Measurements from ENCODE around the gene PLXNB1. TPM values are rescaled to one million over a fixed set of nuclear protein-coding genes. Genes with fewer than 3 reads are reported as not detected.

PLXNB1 gene
- total and polyA plus RNA-seq, 2 of the 13 experiments (the other 11 are each of a cell fraction or from before 2014, with no cell fraction given) = 86.0 to 143 TPM

DNA sequence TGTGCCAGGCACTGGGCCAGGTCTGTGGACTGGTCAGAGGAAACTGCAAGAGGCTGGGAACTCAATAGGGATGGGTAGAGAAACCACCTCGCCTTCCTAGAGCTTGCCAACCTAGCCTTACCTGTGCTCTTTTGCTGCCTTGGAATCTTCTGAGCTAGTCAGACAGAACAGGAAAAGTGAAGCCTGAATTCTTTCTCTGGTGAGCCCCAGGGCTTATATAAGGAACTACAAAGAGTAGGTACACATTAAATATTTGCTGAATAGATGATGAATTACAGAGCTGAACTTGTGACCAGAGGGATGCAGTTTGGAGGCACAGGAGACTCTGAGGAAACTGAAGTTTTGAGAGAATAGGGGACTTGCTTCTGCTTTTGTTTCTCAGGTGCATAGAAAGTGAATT, 73.5 kb downstream of the PLXNB1 start (continued):
- TF ChIP-seq, protein P1, sequence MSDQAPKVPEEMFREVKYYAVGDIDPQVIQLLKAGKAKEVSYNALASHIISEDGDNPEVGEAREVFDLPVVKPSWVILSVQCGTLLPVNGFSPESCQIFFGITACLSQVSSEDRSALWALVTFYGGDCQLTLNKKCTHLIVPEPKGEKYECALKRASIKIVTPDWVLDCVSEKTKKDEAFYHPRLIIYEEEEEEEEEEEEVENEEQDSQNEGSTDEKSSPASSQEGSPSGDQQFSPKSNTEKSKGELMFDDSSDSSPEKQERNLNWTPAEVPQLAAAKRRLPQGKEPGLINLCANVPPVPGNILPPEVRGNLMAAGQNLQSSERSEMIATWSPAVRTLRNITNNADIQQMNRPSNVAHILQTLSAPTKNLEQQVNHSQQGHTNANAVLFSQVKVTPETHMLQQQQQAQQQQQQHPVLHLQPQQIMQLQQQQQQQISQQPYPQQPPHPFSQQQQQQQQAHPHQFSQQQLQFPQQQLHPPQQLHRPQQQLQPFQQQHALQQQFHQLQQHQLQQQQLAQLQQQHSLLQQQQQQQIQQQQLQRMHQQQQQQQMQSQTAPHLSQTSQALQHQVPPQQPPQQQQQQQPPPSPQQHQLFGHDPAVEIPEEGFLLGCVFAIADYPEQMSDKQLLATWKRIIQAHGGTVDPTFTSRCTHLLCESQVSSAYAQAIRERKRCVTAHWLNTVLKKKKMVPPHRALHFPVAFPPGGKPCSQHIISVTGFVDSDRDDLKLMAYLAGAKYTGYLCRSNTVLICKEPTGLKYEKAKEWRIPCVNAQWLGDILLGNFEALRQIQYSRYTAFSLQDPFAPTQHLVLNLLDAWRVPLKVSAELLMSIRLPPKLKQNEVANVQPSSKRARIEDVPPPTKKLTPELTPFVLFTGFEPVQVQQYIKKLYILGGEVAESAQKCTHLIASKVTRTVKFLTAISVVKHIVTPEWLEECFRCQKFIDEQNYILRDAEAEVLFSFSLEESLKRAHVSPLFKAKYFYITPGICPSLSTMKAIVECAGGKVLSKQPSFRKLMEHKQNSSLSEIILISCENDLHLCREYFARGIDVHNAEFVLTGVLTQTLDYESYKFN (CRISPR knock-in tag; conservative IDR thresholded peaks at IDR 0.05) = 0 out of 2 replicates have a peak, but pooled peaks have one; percentile 17
- no peak for TF ChIP-seq MLLT10 (CRISPR knock-in tag; IDR thresholded peaks at IDR 0.05)
- TF ChIP-seq HMGA1 (CRISPR knock-in tag; conservative IDR thresholded peaks at IDR 0.05) = no peak
- TF ChIP-seq SOX5 (CRISPR knock-in tag; IDR thresholded peaks at IDR 0.05; ENCODE audit: borderline replicate concordance) = peak; percentile 30; the same call in 1 of the 2 replicates
- TF ChIP-seq NFYB (CRISPR knock-in tag; IDR thresholded peaks at IDR 0.05) = no peak
- TF ChIP-seq NFIB (CRISPR knock-in tag; IDR thresholded peaks at IDR 0.05; ENCODE audit: borderline replicate concordance) = no peak
- no peak for TF ChIP-seq IRX3 (CRISPR knock-in tag; IDR thresholded peaks at IDR 0.05; ENCODE audit: borderline replicate concordance, low read depth)
- no peak for TF ChIP-seq SNRNP70 (IDR thresholded peaks at IDR 0.05; ENCODE audit: low read depth, low read length)
- TF ChIP-seq, protein P2, sequence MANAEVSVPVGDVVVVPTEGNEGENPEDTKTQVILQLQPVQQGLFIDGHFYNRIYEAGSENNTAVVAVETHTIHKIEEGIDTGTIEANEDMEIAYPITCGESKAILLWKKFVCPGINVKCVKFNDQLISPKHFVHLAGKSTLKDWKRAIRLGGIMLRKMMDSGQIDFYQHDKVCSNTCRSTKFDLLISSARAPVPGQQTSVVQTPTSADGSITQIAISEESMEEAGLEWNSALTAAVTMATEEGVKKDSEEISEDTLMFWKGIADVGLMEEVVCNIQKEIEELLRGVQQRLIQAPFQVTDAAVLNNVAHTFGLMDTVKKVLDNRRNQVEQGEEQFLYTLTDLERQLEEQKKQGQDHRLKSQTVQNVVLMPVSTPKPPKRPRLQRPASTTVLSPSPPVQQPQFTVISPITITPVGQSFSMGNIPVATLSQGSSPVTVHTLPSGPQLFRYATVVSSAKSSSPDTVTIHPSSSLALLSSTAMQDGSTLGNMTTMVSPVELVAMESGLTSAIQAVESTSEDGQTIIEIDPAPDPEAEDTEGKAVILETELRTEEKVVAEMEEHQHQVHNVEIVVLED (CRISPR knock-in tag; IDR thresholded peaks at IDR 0.05; ENCODE audit: borderline replicate concordance) = no peak
- TF ChIP-seq ATRX (CRISPR knock-in tag; IDR thresholded peaks at IDR 0.05; ENCODE audit: borderline replicate concordance) = no peak
- TF ChIP-seq, protein P3, sequence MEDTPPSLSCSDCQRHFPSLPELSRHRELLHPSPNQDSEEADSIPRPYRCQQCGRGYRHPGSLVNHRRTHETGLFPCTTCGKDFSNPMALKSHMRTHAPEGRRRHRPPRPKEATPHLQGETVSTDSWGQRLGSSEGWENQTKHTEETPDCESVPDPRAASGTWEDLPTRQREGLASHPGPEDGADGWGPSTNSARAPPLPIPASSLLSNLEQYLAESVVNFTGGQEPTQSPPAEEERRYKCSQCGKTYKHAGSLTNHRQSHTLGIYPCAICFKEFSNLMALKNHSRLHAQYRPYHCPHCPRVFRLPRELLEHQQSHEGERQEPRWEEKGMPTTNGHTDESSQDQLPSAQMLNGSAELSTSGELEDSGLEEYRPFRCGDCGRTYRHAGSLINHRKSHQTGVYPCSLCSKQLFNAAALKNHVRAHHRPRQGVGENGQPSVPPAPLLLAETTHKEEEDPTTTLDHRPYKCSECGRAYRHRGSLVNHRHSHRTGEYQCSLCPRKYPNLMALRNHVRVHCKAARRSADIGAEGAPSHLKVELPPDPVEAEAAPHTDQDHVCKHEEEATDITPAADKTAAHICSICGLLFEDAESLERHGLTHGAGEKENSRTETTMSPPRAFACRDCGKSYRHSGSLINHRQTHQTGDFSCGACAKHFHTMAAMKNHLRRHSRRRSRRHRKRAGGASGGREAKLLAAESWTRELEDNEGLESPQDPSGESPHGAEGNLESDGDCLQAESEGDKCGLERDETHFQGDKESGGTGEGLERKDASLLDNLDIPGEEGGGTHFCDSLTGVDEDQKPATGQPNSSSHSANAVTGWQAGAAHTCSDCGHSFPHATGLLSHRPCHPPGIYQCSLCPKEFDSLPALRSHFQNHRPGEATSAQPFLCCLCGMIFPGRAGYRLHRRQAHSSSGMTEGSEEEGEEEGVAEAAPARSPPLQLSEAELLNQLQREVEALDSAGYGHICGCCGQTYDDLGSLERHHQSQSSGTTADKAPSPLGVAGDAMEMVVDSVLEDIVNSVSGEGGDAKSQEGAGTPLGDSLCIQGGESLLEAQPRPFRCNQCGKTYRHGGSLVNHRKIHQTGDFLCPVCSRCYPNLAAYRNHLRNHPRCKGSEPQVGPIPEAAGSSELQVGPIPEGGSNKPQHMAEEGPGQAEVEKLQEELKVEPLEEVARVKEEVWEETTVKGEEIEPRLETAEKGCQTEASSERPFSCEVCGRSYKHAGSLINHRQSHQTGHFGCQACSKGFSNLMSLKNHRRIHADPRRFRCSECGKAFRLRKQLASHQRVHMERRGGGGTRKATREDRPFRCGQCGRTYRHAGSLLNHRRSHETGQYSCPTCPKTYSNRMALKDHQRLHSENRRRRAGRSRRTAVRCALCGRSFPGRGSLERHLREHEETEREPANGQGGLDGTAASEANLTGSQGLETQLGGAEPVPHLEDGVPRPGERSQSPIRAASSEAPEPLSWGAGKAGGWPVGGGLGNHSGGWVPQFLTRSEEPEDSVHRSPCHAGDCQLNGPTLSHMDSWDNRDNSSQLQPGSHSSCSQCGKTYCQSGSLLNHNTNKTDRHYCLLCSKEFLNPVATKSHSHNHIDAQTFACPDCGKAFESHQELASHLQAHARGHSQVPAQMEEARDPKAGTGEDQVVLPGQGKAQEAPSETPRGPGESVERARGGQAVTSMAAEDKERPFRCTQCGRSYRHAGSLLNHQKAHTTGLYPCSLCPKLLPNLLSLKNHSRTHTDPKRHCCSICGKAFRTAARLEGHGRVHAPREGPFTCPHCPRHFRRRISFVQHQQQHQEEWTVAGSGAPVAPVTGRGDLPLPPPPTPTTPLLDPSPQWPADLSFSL (CRISPR knock-in tag; IDR thresholded peaks at IDR 0.05) = no peak
- TF ChIP-seq, protein P4, sequence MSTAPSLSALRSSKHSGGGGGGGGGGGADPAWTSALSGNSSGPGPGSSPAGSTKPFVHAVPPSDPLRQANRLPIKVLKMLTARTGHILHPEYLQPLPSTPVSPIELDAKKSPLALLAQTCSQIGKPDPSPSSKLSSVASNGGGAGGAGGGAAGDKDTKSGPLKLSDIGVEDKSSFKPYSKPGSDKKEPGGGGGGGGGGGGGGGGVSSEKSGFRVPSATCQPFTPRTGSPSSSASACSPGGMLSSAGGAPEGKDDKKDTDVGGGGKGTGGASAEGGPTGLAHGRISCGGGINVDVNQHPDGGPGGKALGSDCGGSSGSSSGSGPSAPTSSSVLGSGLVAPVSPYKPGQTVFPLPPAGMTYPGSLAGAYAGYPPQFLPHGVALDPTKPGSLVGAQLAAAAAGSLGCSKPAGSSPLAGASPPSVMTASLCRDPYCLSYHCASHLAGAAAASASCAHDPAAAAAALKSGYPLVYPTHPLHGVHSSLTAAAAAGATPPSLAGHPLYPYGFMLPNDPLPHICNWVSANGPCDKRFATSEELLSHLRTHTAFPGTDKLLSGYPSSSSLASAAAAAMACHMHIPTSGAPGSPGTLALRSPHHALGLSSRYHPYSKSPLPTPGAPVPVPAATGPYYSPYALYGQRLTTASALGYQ (CRISPR knock-in tag; IDR thresholded peaks at IDR 0.05) = no peak
- no peak for TF ChIP-seq ZNF501 (CRISPR knock-in tag; IDR thresholded peaks at IDR 0.05)
- TF ChIP-seq NR3C1 (CRISPR knock-in tag; IDR thresholded peaks at IDR 0.05) = no peak
- TF ChIP-seq RARA (CRISPR knock-in tag; IDR thresholded peaks at IDR 0.05) = peak; percentile 40; the same call in 1 of the 2 replicates
- no peak for TF ChIP-seq ZNF678 (CRISPR knock-in tag; IDR thresholded peaks at IDR 0.05)
- 0 out of 2 replicates have a peak, but pooled peaks have one; percentile 28 for TF ChIP-seq ELF3 (CRISPR knock-in tag; IDR thresholded peaks at IDR 0.05)

Data from HepG2 (cell line).